Astrocyte of the cerebellum (primary cell): ENCODE results near the gene CRK.
"Not testable (repeated sequence)": the region's sequence is repeated elsewhere in the genome, so short reads cannot be mapped to it uniquely, and the experiment has no call there.

Source experiments
- DNase-seq: peaks from one replicate; pipeline ENCODE4 v3.0.0-alpha.2; 2011; ENCODE audit warnings: low read depth
- H3K4me3 ChIP-seq: 2 replicates; pipeline ENCODE4 v1.5.1; 2011; ENCODE audit warnings: mild to moderate bottlenecking, low read depth, low read length, moderate library complexity
- in situ Hi-C: cut with HindIII; loops from 2 replicates; pipeline ENCODE4 v1.10.0; 2017; ENCODE audit warnings: low sequenced_read_pairs
- TF ChIP-seq, protein P1 (sequence below): IDR thresholded peaks from 2 replicates; pipeline ENCODE4 v1.5.1; 2012; ENCODE audit warnings: low read length, low read depth, moderate library complexity, mild to moderate bottlenecking; ENCODE audit errors: missing control alignments

The CRK gene

DNA sequence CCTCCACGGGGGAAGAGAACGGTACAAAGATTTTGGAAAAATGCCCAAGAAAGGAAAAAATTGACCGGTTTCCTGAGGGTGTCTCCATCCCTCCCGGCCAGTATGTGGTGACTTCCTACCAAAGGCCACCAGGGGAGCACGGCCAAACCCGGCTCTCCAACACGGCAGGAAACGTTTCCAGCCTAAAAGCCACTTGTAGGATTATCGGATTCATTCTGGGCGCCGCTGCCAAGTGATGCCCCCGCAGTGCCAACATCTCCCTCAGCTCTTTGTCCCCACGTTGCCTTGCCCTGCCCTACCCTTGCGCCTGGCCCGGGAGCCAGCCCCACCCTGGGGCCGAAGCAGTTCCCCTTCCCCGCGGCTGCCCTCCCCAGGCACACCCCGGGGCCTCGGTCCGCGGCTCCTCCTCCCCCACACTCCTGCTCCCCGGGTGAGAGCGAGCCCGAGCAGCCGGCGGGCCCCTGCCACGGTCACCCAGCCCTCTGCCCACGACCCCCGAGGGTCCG is 688 bp downstream of the CRK start:
- in situ Hi-C loops, result no loop called here
- TF ChIP-seq, protein P1, sequence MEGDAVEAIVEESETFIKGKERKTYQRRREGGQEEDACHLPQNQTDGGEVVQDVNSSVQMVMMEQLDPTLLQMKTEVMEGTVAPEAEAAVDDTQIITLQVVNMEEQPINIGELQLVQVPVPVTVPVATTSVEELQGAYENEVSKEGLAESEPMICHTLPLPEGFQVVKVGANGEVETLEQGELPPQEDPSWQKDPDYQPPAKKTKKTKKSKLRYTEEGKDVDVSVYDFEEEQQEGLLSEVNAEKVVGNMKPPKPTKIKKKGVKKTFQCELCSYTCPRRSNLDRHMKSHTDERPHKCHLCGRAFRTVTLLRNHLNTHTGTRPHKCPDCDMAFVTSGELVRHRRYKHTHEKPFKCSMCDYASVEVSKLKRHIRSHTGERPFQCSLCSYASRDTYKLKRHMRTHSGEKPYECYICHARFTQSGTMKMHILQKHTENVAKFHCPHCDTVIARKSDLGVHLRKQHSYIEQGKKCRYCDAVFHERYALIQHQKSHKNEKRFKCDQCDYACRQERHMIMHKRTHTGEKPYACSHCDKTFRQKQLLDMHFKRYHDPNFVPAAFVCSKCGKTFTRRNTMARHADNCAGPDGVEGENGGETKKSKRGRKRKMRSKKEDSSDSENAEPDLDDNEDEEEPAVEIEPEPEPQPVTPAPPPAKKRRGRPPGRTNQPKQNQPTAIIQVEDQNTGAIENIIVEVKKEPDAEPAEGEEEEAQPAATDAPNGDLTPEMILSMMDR, result peak; percentile 71
- no peak for DNase-seq
- peak overlapping the region; percentile 95 for H3K4me3 ChIP-seq

DNA sequence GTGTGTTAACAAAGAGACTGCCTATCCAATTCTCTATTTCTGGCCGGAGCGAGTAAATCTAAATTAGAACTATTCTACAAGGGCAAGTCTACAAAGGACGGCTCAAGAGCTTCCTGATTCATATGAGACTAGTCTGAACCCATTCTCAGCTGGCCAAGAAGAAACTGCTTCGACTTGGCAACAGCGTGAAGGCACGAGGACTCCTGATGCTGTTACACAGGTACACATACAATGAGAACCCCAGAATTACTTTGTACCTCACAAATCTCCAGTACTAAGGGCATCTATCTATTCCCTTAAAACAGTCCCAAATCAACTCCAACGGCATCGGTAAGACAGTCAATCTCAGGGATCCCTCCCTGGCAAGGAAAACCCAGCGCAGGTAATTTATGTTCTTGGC is 1.5 kb downstream of the CRK start:
- TF ChIP-seq, protein P1, result no peak
- no peak for DNase-seq
- peak overlapping the region; percentile 95 for H3K4me3 ChIP-seq
- in situ Hi-C loops, result no loop called here

DNA sequence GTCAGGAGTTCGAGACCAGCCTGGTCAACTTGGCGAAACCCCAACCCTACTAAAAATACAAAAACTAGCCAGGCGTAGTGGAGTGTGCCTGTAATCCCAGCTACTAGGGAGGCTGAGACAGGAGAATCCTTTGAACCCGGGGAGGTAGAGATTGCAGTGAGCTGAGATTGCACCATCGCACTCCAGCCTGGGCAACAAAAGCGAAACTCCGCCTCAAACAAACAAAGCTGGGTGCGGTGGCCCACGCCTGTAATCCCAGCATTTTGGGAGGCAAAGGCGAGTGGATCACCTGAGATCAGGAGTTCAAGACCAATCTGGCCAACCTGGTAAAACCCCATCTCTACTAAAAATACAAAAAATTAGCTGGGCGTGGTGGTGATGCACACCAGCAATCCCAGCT is 2.3 kb downstream of the CRK start:
- in situ Hi-C loops, H3K4me3 ChIP-seq, DNase-seq: not testable (repeated sequence)

DNA sequence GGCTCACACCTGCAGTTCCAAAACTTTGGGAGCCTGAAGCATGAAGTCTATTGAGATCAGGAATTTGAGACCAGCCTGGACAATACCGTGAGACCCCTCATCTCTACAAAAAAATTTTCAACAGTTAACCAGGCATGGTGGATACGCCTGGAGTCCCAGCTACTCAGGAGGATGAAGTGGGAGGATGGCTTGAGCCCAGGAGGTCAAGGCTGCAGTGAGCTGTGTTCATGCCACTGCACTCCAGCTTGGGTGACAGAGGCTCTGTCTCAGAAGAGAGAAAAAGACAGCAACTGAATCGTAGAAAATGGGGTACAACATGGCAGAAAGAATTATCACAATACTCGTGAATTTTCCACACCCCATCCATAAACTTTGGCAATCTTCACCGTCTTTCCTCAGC is 3.2 kb downstream of the CRK start:
- TF ChIP-seq, protein P1, result no peak
- in situ Hi-C loops, result no loop called here
- no peak for DNase-seq
- no peak overlapping the region for H3K4me3 ChIP-seq

DNA sequence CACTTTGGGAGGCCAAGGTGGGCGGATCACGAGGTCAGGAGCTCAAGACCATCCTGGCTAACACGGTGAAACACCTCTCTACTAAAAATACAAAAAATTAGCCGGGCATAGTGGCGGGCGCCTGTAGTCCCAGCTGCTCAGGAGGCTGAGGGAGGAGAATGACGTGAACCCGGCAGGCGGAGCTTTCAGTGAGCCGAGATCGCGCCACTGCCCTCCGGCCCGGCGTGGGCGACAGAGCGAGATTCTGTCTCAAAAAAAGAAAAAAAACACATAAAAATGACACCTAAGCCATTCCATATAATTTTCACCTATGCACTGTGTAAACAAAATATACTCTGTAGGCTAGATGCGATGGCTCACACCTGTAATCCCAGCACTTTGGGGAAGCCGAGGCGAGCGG is 5.8 kb downstream of the CRK start:
- DNase-seq, in situ Hi-C loops, H3K4me3 ChIP-seq: not testable (repeated sequence)

DNA sequence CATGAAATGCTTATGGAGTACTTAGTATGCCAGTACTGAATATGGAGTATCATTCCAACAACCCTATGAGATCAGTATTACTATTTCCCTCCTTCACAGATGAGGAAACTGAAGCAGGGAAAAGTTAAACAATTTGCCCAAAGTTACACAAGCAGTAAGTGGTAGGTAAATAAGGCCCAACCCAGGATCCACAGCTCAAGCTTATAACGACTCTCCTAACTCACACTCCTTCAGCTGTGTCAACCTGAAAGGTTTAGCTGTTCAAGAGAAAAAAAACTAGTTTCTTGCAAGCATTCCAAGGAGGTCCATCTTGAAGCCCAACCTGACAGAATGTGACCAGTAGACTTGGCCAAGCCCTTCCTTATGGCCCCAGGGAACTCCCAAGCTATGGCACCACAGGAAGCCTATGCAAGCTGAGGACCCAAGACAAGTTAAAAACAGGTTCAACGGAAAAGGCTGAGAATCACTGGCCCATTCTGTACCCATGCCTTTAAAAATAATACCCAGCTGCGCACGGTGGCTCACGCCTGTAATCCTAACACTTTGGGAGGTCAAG is 6.5 kb downstream of the CRK start:
- in situ Hi-C loops, result loop anchor here (5.0 kb wide), 1 partner anchor 58 kb away; no protein-coding TSS in a partner anchor
- no peak for DNase-seq
- TF ChIP-seq, protein P1, result no peak
- no peak overlapping the region for H3K4me3 ChIP-seq

DNA sequence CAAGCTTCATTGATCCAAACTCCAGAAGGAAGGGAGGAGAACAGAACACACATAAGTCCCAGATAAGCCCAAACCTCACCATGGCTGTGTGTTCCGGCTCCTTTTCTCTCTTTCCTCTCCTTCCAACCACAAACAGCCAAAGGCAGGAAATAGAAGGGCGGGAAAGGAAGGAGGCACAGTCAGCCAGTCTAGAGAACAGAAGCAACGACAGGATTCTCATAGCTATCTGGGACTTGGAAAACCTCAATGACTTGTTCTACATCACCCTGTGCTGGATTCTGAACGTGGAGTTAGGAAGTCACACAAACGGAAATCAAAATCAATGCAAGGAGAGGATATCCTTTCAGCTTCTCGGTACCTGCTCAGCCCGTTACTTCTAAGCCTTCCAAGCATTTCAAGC is 9.0 kb downstream of the CRK start:
- TF ChIP-seq, protein P1, result no peak
- in situ Hi-C loops, result loop anchor here (5.0 kb wide), 1 partner anchor 60 kb away; no protein-coding TSS in a partner anchor
- H3K4me3 ChIP-seq, result no peak overlapping the region
- no peak for DNase-seq
